HepG2 (cell line): Measurements from ENCODE around the gene DACT2. TPM values are rescaled to one million over a fixed set of nuclear protein-coding genes. Genes with fewer than 3 reads are reported as not detected.

Source experiments
- ATAC-seq: fragments of 200-7000 bp; cut with Tn5 transposase; 3 replicates; pipeline ENCODE4 v1.9.1; 2020; ENCODE audit warnings: mild to moderate bottlenecking, moderate library complexity
- BruUV-seq: library from RNA; stranded (reverse); fragments of 400-500 nt; replicated peaks from 2 replicates; lab custom pipeline; 2021; lab: Mats Ljungman, UMichigan
- CTCF ChIA-PET: fragments of 300-600 bp; formaldehyde crosslinking; extraction: SDS; loops from one replicate; lab custom pipeline; 2021; ENCODE audit warnings: low total read pairs, inconsistent platforms, low intra/inter-chr PET ratio; lab: Yijun Ruan, JAX
- POLR2A ChIA-PET: fragments of 350-600 bp; sonication (Branson Sonifier 250); formaldehyde crosslinking; loops from one replicate; lab custom pipeline; 2020; ENCODE audit warnings: antibody characterized with exemption, inconsistent platforms; lab: Yijun Ruan, JAX
- DNase-seq: peaks from one replicate; pipeline ENCODE4 v3.0.0-alpha.2; 2015; ENCODE audit warnings: low spot score
- FAIRE-seq: peaks from 3 replicates; lab custom pipeline; 2011; peaks lifted over from hg19 to GRCh38; lab: Jason Lieb, UNC
- H2AFZ ChIP-seq: one replicate; pipeline ENCODE4 v1.6.1; 2011; ENCODE audit warnings: low read length, inconsistent platforms
- H3K27ac ChIP-seq: fragments of 300-600 bp; 3 replicates; pipeline ENCODE4 v1.8.0; 2011; ENCODE audit warnings: mixed run types, mild to moderate bottlenecking, mixed read lengths, low read length, inconsistent platforms; ENCODE audit not compliant: insufficient read depth; ENCODE audit errors: extremely low read length
- H3K27me3 ChIP-seq, 2 experiments: fragments of 200-600 bp in 1 of 2; 2 replicates in 1 of 2; 3 replicates in 1 of 2; pipeline versions ENCODE4 v1.6.0 to v1.8.0; 2011; ENCODE audit warnings: low read length in 2 of 2, mild to moderate bottlenecking in 2 of 2, moderate library complexity in 2 of 2, inconsistent platforms in 1 of 2; ENCODE audit not compliant: insufficient read depth in 2 of 2, control insufficient read depth in 1 of 2
- H3K36me3 ChIP-seq, 2 experiments: fragments of 200-600 bp in 1 of 2; replicated peaks in 1 of 2; 2 replicates in 1 of 2; 3 replicates in 1 of 2; pipeline versions ENCODE4 v1.5.1 to v1.8.0; 2011; ENCODE audit warnings: low read length in 2 of 2, inconsistent platforms in 1 of 2; ENCODE audit not compliant: insufficient read depth in 2 of 2, control insufficient read depth in 1 of 2
- H3K4me1 ChIP-seq: 2 replicates; pipeline ENCODE4 v1.5.1; 2012; ENCODE audit warnings: low read length, inconsistent platforms; ENCODE audit not compliant: insufficient read depth
- H3K4me2 ChIP-seq: 2 replicates; pipeline ENCODE4 v1.6.0; 2011; ENCODE audit warnings: low read depth, low read length, inconsistent platforms
- H3K4me3 ChIP-seq, 3 experiments: fragments of 200-600 bp in 1 of 3; sonication (generic), shearing (Covaris generic) in 1 of 3; replicated peaks in 1 of 3; 2 replicates each; pipeline ENCODE4 v1.5.1; 2011 to 2016; ENCODE audit warnings: low read length in 3 of 3, inconsistent platforms in 2 of 3, low read depth in 2 of 3, mild to moderate bottlenecking in 2 of 3, control low read depth in 1 of 3, mixed read lengths in 1 of 3; ENCODE audit not compliant: insufficient read depth in 1 of 3
- H3K79me2 ChIP-seq: one replicate; pipeline ENCODE4 v1.6.1; 2011; ENCODE audit warnings: low read length, inconsistent platforms; ENCODE audit not compliant: insufficient read depth
- H3K9ac ChIP-seq: 2 replicates; pipeline ENCODE4 v1.6.0; 2011; ENCODE audit warnings: mild to moderate bottlenecking, low read depth, low read length, inconsistent platforms; ENCODE audit not compliant: insufficient read depth
- H3K9me3 ChIP-seq: 2 replicates; pipeline ENCODE4 v1.5.1; 2012; ENCODE audit warnings: mild to moderate bottlenecking, low read length
- H4K20me1 ChIP-seq: 2 replicates; pipeline ENCODE4 v1.6.0; 2011; ENCODE audit warnings: inconsistent platforms, mild to moderate bottlenecking, low read length, moderate library complexity; ENCODE audit not compliant: insufficient read depth
- WIZ ChIP-seq: sonication (generic); formaldehyde crosslinking; IDR thresholded peaks from 2 replicates; pipeline ENCODE4 v1.5.1; 2020; ENCODE audit warnings: mild to moderate bottlenecking, missing genetic modification reagents
- ZFP82 ChIP-seq: sonication (generic); formaldehyde crosslinking; IDR thresholded peaks from 2 replicates; pipeline ENCODE4 v1.5.1; 2020; ENCODE audit warnings: mild to moderate bottlenecking, missing genetic modification reagents, borderline replicate concordance
- ZNF333 ChIP-seq: sonication (generic); formaldehyde crosslinking; IDR thresholded peaks from 2 replicates; pipeline ENCODE4 v1.4.0; 2020; ENCODE audit warnings: mild to moderate bottlenecking, missing genetic modification reagents, borderline replicate concordance
- ZNF776 ChIP-seq: sonication (generic); formaldehyde crosslinking; IDR thresholded peaks from 2 replicates; pipeline ENCODE4 v1.4.0; 2020; ENCODE audit warnings: mild to moderate bottlenecking, missing genetic modification reagents
- WGBS: methylation state at CpG from one replicate; pipeline ENCODE4 v1.1.6; 2017; ENCODE audit warnings: low lambda C conversion rate; 5-methylcytosine and 5-hydroxymethylcytosine counted together
- in situ Hi-C: cut with HindIII; loops from 2 replicates; pipeline ENCODE4 v1.10.0; 2017; ENCODE audit warnings: low pct_unique_long_range_greater_than_20kb; ENCODE audit not compliant: extremely low pct_ligation_motif_present
- intact Hi-C: fragments of 100-400 bp; cut with micrococcal nuclease; formaldehyde crosslinking; loops from one replicate; pipeline ENCODE4 v1.10.0; 2022; ENCODE audit not compliant: unreplicated experiment
- polyA plus RNA-seq, 8 experiments: library from polyadenylated mRNA; depleted of rRNA in 3 of 8; stranded (reverse) in 7 of 8; unstranded in 1 of 8; fragments of >200 nt; fragmentation: Illumina TruSeq in 4 of 8; extraction: Trizol in 4 of 8; gene quantifications; 2 replicates each; pipeline versions ENCODE4 v1.2.1 to v1.2.3, GENCODE V29; 2011 to 2016; ENCODE audit warnings: low read depth in 4 of 8, missing spikeins in 1 of 8, mixed read lengths in 1 of 8; ENCODE audit not compliant: insufficient read depth in 1 of 8
- total RNA-seq, 5 experiments: library from RNA; depleted of rRNA; stranded (reverse); fragments of >200 nt; fragmentation: Illumina TruSeq; extraction: Trizol; gene quantifications; 2 replicates each; pipeline ENCODE4 v1.2.3, GENCODE V29; 2016; ENCODE audit warnings: low read depth in 1 of 5
- TF ChIP-seq, protein P1 (sequence below): sonication (generic); formaldehyde crosslinking; IDR thresholded peaks from 2 replicates; pipeline ENCODE4 v1.8.0; 2023; ENCODE audit warnings: mild to moderate bottlenecking, missing genetic modification reagents
- TF ChIP-seq, protein P2 (sequence below): sonication (generic); formaldehyde crosslinking; conservative IDR thresholded peaks from 2 replicates; pipeline ENCODE4 v1.4.0; 2020; ENCODE audit warnings: missing genetic modification reagents
- TF ChIP-seq, protein P3 (sequence below): sonication (generic); formaldehyde crosslinking; IDR thresholded peaks from 2 replicates; pipeline ENCODE4 v1.4.0; 2020; ENCODE audit warnings: mild to moderate bottlenecking, missing genetic modification reagents

DACT2 gene
- total and polyA plus RNA-seq, 2 of the 13 experiments (the other 11 are each of a cell fraction or from before 2014, with no cell fraction given) = 0.15 TPM; not detected in 1

DNA sequence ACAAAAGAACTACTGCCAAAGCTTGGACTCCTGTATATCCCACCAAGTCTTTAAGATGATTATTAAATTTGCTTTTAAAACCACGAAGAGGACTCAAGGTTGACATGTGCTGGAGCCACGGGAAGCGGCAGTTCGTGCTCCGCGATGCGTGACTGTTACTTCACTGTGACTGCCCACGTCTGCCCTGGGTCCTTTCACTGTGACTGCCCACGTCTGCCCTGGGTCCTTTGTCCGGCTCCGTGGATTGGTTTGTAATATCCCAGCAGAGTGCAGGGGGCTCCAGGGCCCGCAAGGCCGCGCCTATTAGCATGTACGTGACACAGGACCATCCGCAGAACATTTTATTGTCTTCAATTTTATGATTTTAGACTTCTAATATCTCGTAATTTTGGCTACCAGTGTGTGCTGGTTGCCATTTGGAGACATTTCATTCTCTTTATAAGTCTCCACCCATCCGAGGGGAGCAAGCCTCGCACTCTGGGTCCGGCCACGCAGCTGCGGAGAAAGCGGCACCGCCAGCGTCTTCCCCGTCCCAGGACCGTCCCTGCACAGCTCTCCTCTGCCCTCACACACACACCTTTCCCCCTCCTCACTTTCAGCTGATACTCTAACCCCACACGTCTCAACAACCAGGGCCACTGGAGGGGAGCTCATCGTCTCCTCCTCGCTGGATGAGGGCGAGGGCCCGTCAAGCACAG lies 42.9 kb downstream of the DACT2 start:
- intact Hi-C loops = no loop called here

More for the DNA sequence above, 42.9 kb downstream of the DACT2 start:
- Histone ChIP-seq H2AFZ (no peak overlapping the region), H3K27me3 (no peaks in the 10 kb centered on the region; a peak in 1 of 5 replicates), H3K9me3 (no peaks in the 10 kb centered on the region), H3K27ac (no peak overlapping the region), H3K4me3 (no peak overlapping the region), H4K20me1 (no peaks in the 10 kb centered on the region)
- POLR2A ChIA-PET = no interaction called here
- no peak for DNase-seq
- WGBS = 94% methylated on average over 32 of the region's 32 CpGs
- no TSS peak for BruUV-seq
- TF ChIP-seq ZNF776 (CRISPR knock-in tag) (no peak), WIZ (no peak), ZFP82 (CRISPR knock-in tag) (no peak), ZNF333 (CRISPR knock-in tag) (no peak)
- TF ChIP-seq, protein P1, sequence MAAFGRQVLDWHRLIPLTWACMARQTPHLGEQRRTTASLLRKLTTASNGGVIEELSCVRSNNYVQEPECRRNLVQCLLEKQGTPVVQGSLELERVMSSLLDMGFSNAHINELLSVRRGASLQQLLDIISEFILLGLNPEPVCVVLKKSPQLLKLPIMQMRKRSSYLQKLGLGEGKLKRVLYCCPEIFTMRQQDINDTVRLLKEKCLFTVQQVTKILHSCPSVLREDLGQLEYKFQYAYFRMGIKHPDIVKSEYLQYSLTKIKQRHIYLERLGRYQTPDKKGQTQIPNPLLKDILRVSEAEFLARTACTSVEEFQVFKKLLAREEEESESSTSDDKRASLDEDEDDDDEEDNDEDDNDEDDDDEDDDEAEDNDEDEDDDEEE (CRISPR knock-in tag) = no peak
- TF ChIP-seq, protein P2, sequence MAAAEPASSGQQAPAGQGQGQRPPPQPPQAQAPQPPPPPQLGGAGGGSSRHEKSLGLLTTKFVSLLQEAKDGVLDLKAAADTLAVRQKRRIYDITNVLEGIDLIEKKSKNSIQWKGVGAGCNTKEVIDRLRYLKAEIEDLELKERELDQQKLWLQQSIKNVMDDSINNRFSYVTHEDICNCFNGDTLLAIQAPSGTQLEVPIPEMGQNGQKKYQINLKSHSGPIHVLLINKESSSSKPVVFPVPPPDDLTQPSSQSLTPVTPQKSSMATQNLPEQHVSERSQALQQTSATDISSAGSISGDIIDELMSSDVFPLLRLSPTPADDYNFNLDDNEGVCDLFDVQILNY (CRISPR knock-in tag) = no peak
- TF ChIP-seq, protein P3, sequence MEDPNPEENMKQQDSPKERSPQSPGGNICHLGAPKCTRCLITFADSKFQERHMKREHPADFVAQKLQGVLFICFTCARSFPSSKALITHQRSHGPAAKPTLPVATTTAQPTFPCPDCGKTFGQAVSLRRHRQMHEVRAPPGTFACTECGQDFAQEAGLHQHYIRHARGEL (CRISPR knock-in tag) = no peak
- TF ChIP-seq, all 625 proteins: peak for 0
- in situ Hi-C loops = no loop called here
- H3K79me2 ChIP-seq = no peaks in the 10 kb centered on the region
- no peak overlapping the region for H3K9ac ChIP-seq
- no peak overlapping the region for H3K4me2 ChIP-seq
- peaks cover 61% of the 10 kb centered on the region for H3K4me1 ChIP-seq
- CTCF ChIA-PET = no interaction called here
- ATAC-seq (no peak), FAIRE-seq (no peak)
- H3K36me3 ChIP-seq = no peaks in the 10 kb centered on the region
